UCSD-AML1 (cell line): ENCODE data around the gene MYBPC1.

Source experiments
- DNase-seq: peaks from one replicate; lab custom pipeline; 2025; ENCODE audit not compliant: unreplicated experiment; lab: John Stamatoyannopoulos, UW

The MYBPC1 gene

DNA sequence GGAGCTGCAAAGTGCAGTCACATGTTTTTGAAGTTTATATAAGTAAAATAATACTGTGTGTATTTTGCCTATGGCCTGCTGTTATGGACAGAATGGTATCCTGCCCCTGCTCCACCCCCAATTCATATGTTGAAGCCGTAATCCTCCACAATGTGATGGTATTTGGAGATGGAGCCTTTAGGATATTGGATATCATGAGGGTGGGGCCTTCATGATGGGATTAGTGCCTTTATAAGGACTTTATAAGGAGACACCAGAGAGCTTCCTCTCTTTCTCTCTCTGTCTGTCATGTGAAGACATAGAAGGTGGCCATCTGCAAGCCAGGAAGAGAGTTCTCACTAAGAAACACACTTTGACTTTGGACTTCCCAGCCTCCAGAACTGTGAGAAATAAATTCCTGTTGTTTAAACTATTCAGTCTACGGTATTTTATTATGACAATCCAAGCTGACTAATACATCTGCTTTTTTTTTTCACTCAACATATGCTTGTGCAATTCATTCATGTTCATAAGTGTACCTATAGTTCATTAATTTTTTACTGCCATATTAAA lies 99.6 kb downstream of the MYBPC1 start:
- DNase-seq, result no peak

GRCh38 chr12:101694986-101695385 lies 100.2 kb downstream of the MYBPC1 start:
- no peak for DNase-seq

DNA sequence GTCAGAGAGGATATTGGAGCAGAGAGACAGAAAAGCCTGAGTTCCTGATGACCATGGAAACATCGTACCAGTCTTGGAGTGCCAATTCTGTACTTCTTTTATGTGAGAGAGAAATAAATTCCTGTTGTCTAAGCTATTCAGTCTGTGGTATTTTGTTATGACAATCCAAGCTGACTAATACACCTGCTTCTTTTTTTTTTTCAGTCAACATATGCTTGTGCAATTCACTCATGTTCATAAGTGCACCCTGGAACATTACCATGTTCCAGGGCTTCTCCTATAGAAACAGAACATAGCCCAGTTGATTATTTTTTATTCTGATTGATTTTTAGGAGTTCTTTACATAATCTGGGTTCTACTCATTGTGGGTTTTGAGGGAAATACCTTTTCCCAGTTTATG lies 100.9 kb downstream of the MYBPC1 start:
- no peak for DNase-seq

GRCh38 chr12:101696251-101697196 lies 101.8 kb downstream of the MYBPC1 start:
- DNase-seq, result no peak

DNA sequence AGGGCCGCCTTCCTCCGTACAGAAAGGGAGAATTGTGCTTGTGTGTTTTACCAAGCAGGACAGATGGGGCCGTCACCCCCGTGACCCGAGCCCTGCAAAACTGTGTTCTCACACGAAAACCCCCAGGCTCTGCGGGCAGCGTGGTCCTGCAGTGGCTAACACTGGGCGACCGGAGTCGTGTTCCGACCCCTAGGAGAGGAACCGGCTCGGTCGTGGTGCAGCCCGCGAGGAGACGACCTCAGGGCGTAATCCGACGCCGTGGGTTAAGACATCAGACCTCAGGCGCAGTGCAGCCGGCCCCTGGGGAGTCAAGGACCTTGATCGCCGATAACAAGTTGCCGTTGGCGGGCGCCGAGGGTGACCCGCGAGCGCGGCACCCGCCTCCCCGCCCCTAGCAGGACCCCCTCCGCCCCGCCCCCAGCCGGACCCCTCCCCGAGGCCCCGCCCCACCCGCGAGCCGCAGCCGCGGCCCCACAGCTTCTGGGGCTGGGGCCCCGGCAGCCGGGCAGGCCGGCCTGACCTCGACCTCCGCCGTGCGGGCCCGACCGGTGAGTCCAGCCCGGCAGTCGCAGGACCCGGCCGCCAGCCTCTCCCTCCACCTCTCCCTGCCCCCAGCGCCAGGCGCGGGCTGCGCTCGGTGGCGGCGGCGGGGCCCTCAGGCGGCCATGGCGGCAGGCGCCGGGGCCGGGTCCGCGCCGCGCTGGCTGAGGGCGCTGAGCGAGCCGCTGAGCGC lies 102.6 kb downstream of the MYBPC1 start, which contains the start of gene CHPT1:
Gene CHPT1 (plus strand): TSS at position 444 of the 733 bp plus-strand sequence. CDS start 222 bp downstream, at position 666.
- peak; percentile 69 for DNase-seq

DNA sequence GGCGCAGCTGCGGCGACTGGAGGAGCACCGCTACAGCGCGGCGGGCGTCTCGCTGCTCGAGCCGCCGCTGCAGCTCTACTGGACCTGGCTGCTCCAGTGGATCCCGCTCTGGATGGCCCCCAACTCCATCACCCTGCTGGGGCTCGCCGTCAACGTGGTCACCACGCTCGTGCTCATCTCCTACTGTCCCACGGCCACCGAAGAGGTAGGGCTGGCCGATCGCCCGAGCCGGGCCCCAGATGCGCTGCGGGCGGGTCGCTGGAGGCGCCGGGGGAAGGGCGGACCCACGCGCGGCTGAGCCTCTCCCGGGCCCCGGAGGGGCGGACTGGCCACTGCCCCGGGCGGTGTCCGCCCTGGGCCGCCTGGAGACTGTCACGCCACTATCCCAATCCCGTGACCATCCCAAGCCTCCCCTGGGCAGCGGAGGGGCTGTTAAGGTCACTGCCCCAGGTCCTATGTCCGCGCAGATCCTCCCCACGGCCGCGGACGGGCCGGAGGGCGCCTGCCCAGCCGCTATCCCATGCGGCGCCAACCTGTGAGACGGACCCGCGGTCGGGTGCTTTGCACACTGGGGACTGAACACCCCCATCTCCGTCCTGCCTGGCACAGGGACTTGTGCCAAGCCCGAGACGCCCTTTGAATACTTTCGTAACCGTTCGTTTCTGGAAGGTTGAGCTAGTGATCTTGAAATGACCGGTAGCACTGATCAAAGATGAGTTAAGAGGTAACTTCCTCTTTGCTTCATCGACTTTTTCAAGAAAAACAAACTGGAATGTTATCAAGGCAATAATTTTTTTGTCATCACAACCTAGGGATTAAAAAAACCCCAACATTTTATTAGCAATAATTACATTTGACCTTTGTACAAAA lies 103.4 kb downstream of the MYBPC1 start:
- DNase-seq, result peak; percentile 29

- DNase-seq, result no peak
These were observed 104.1 kb downstream of the MYBPC1 start for GRCh38 chr12:101698800-101699347.

- DNase-seq, result no peak
These were observed 105.6 kb downstream of the MYBPC1 start for GRCh38 chr12:101700299-101700820.

DNA sequence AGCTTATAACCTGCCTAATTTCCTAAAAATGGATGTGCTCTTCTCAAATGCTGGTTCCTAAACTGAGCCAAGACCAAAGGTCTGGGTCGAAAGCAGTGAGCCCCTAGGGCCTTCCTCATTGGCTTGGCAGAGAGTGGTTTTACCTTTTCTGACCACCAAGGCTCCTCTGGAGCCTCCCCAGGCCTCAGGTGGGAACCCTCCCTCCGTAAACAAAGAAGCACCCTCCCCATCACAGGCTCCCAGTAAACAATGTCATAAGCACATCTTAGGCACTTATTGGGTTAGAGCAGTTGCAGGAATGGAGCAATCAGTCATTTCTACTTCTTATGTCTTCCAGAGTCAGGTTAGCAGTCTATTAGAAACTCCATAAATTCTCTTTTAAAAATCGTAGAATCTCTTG lies 108.7 kb downstream of the MYBPC1 start:
- DNase-seq, result no peak

DNA sequence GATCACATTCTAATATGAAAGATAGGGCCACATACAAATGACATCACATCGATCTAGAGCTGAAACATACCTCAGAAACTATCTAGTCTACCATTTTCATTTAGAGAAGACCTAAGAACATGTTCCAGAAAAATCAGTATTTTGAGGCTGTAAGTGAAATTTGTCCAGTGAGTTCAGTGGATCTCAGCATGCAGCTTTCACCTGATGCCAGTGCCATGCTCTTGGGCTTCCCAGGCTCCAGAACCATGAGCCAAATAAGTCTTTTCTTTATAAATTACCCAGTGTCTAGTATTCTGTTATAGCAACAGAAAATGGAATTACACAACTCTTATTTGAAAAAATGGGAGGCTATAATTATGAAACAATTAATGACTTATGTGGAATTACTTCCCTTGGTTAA lies 111.6 kb downstream of the MYBPC1 start:
- no peak for DNase-seq

DNA sequence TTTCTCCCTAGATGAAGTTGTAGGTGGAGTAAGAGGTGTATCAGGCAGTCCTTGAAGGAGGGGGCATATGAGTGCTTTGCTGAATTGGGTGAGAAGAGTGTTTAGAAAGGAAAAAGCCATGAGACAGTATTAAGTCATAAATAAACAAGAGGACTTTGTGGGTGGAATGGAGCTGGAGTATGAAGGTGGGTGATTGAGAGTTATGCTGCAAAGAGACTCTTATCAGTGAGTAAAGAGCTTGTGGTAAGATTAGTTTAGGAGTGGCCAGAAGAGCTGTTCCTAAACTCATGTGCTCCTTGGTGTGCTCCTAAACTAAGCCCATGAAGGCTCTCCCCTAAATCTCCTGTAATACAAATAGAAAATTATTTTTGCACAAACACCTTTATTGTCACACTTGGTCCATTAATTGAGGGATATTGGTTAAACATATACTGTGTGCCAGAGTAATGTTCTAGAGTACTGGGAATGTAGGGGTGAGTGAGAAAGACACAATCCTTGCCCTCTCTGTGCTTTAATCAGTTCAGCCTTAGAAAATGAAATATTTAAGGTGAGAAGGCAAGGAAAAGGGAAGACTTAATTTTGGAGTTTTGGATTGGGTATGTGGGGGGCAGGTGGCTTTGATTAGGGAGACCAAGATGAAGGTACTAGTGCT lies 112.5 kb downstream of the MYBPC1 start:
- no peak for DNase-seq

DNA sequence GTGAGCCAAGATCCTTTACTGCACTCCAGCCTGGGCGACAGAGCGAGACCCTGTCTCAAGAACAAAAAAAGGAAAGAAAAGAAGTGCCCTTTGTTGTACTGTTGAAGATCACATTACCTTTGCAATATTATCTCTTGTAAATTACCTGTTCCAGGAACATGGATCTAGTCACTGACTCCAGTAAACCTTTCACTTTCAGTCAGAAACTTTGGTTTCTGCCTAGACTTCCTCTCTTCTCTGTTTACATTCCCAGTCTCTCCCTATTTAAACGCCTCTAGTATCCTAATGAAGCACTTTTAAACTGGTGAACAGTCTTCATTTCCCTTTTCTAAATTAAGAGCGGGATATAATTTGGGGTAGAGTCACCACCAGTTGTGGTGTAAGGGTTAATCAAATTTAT lies 115.5 kb downstream of the MYBPC1 start:
- no peak for DNase-seq

DNA sequence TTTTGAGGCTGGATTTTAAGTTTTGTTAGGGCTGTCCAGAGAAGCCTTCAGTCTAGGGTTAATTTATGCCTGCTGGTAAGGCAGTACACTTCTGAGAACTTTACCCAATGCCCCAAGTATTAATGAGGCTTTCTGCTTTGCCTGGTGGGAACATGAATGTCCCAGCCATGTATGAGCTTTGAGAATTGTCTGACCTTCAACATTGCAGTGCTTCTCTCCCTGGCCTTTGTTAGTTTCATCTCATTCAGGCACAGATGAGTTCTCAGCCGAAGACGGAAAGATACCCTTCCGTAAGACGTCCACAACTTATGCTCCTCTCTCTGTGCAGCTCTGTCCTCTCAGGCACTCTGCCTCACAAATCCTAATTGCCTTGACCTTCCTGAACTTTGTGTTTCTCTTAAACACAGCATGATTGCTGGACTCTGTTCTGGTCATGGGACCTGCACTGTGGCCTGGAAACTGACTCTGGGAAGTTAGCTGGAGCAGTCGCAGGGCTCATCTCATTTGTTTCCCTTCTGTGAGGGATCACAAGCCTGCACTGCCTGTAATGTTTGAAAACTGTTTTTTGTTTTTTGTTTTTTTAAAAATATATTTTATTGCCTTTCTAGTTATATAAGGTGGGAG lies 118.4 kb downstream of the MYBPC1 start:
- DNase-seq, result no peak

DNA sequence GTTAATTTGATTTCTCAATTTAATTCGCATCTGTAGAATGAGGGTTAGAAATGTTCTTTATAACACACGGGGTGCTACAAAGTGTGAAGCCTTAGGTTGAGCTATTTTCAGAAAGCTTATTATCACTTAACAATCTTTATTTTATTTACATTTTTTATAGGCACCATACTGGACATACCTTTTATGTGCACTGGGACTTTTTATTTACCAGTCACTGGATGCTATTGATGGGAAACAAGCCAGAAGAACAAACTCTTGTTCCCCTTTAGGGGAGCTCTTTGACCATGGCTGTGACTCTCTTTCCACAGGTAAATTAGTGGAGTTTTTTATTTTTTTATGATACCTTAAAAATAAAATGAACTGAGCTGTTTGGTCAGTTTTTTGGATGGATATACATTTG lies 119.2 kb downstream of the MYBPC1 start:
- DNase-seq, result no peak

DNA sequence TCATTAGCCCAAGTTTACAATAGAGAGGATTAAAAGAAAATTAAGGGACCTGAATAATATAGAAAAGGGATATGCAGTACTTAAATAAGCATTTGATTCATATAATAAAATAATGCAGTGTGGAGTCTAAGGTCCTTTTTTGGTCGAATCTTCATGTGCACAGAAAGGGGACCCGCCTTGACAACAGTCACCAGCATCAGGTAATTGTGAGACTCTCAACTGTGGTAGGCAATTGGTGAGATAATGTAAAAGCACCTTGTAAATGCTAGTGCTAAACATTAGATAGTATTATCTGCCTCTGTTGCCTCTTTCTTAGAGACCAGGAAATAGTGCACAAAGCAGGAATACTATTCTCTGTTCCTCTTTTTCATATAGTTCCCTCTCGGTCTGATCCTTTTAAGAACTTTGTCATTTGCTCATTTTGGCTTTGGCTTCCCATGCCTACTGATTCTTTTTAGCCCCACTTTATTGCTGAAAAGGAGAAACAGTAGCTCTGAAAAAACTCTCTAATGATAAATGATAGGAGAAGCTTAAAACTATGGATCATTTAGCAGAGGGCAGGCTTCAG lies 120.2 kb downstream of the MYBPC1 start:
- no peak for DNase-seq

DNA sequence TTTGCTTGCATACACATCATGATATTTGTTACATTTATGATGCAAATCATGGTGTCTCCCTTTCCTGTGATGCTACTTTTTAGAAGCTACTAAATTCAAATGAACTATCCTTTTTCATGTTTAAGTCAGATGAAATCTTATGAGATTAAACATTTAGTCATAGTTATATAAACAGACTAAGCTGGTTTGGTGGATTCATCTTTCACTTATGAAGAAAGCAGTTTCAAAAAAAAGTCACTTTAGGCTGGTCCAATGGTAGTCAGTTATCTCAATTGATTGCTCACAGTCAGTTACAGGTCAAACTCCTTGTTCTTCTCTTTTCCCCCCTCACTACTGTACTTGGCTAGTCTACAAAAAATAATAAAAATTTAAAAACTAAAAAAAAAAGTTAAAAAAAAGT lies 124.8 kb downstream of the MYBPC1 start:
- DNase-seq, result no peak

DNA sequence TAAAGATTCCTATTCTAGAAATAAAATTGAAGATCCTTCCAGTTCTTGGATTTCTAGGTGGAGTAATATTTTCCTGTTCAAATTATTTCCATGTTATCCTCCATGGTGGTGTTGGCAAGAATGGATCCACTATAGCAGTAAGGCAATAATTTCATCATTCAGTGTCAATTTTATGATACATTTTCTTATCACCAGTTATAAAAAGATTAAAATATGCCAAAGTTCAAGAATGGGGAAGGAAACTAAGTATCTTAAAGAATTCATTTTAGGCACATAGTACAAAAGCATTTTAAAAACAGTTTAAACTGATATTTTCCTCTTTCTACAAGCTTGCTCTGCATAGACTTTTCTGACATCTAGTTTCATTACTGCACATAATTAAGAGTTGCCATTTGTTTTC lies 125.3 kb downstream of the MYBPC1 start:
- no peak for DNase-seq

- no peak for DNase-seq
These were observed 127.6 kb downstream of the MYBPC1 start for GRCh38 chr12:101722392-101722791.

- DNase-seq, result no peak
These were observed 132.3 kb downstream of the MYBPC1 start for GRCh38 chr12:101727098-101727497.
